Mesendoderm (in vitro differentiated cells): Measurements from ENCODE around the gene SPTB.

Source experiments
- DNase-seq: peaks from one replicate; pipeline ENCODE4 v3.0.0; 2013
- H2AK5ac ChIP-seq: 2 replicates; pipeline ENCODE4 v1.6.1; 2013; ENCODE audit warnings: low read length, inconsistent platforms
- H2BK120ac ChIP-seq: 2 replicates; pipeline ENCODE4 v1.6.1; 2013; ENCODE audit warnings: low read depth, mild to moderate bottlenecking, low read length, moderate library complexity, mixed read lengths
- H2BK15ac ChIP-seq: replicated peaks from 2 replicates; pipeline ENCODE4 v1.6.1; 2013; ENCODE audit warnings: low read depth, mild to moderate bottlenecking, moderate library complexity
- H2BK5ac ChIP-seq: 2 replicates; pipeline ENCODE4 v1.6.1; 2013; ENCODE audit warnings: low read length, inconsistent platforms
- H3K18ac ChIP-seq: 2 replicates; pipeline ENCODE4 v1.6.1; 2013; ENCODE audit warnings: mild to moderate bottlenecking, low read length, mixed read lengths
- H3K23ac ChIP-seq: one replicate; pipeline ENCODE4 v1.6.1; 2013; ENCODE audit warnings: low read length
- H3K27ac ChIP-seq: 2 replicates; pipeline ENCODE4 v1.5.1; 2013; ENCODE audit warnings: low read depth, mild to moderate bottlenecking, inconsistent platforms, low read length, moderate library complexity
- H3K27me3 ChIP-seq: 2 replicates; pipeline ENCODE4 v1.6.1; 2013; ENCODE audit warnings: low read length, control low read depth, mild to moderate bottlenecking, inconsistent platforms; ENCODE audit not compliant: insufficient read depth, poor library complexity
- H3K36me3 ChIP-seq: 2 replicates; pipeline ENCODE4 v1.6.1; 2013; ENCODE audit warnings: low read length, inconsistent platforms; ENCODE audit not compliant: control insufficient read depth, insufficient read depth
- H3K4ac ChIP-seq: one replicate; pipeline ENCODE4 v1.6.1; 2013; ENCODE audit warnings: low read depth, mild to moderate bottlenecking, low read length, moderate library complexity
- H3K4me1 ChIP-seq: 2 replicates; pipeline ENCODE4 v1.6.1; 2013; ENCODE audit warnings: low read depth, low read length, inconsistent platforms; ENCODE audit not compliant: control insufficient read depth
- H3K4me2 ChIP-seq: 2 replicates; pipeline ENCODE4 v1.6.1; 2013; ENCODE audit warnings: low read length
- H3K4me3 ChIP-seq: 2 replicates; pipeline ENCODE4 v1.5.1; 2013; ENCODE audit warnings: mild to moderate bottlenecking, low read length
- H3K56ac ChIP-seq: one replicate; pipeline ENCODE4 v1.6.1; 2013; ENCODE audit warnings: low read length
- H3K79me1 ChIP-seq: 2 replicates; pipeline ENCODE4 v1.6.1; 2013; ENCODE audit warnings: low read length, inconsistent platforms
- H3K79me2 ChIP-seq: 2 replicates; pipeline ENCODE4 v1.6.1; 2013; ENCODE audit warnings: mild to moderate bottlenecking, low read length; ENCODE audit not compliant: control insufficient read depth, insufficient read depth
- H3K9ac ChIP-seq: 2 replicates; pipeline ENCODE4 v1.6.1; 2013; ENCODE audit warnings: low read length, inconsistent platforms
- H4K5ac ChIP-seq: one replicate; pipeline ENCODE4 v1.6.1; 2013; ENCODE audit warnings: low read length
- H4K8ac ChIP-seq: one replicate; pipeline ENCODE4 v1.6.1; 2013; ENCODE audit warnings: low read depth, mild to moderate bottlenecking, control low read depth, low read length, moderate library complexity
- WGBS: extraction: QIAGEN DNeasy Blood & Tissue Kit; methylation state at CpG from one replicate; pipeline ENCODE4 v1.1.7; 2013; ENCODE audit warnings: low lambda C conversion rate, missing lambda C conversion rate; ENCODE audit not compliant: insufficient coverage; ENCODE audit errors: extremely low coverage; 5-methylcytosine and 5-hydroxymethylcytosine counted together

SPTB gene

GRCh38 chr14:64906022-64906421, 26.3 kb upstream of the SPTB start:
- H4K8ac ChIP-seq: no peak overlapping the region

GRCh38 chr14:64899958-64900357, 20.3 kb upstream of the SPTB start:
- no peak overlapping the region for H3K4me2 ChIP-seq
- H2BK120ac ChIP-seq: no peak overlapping the region
- no peak overlapping the region for H3K4ac ChIP-seq
- no peaks in the 10 kb centered on the region for H3K79me1 ChIP-seq
- no CpG with 5 or more reads among the region's 1 CpG for WGBS
- H3K4me3 ChIP-seq: no peak overlapping the region
- H3K27me3 ChIP-seq: no peaks in the 10 kb centered on the region
- no peak overlapping the region for H3K9ac ChIP-seq
- no peak overlapping the region for H3K56ac ChIP-seq
- peak; percentile 14 for DNase-seq
- no peaks in the 10 kb centered on the region for H3K36me3 ChIP-seq
- no peak overlapping the region for H4K8ac ChIP-seq
- no peak overlapping the region for H2AK5ac ChIP-seq
- H3K79me2 ChIP-seq: no peaks in the 10 kb centered on the region
- no peak overlapping the region for H3K27ac ChIP-seq
- H3K18ac ChIP-seq: no peak overlapping the region
- no peak overlapping the region for H3K23ac ChIP-seq
- no peak overlapping the region for H4K5ac ChIP-seq
- no peak overlapping the region for H2BK15ac ChIP-seq
- no peaks in the 10 kb centered on the region for H3K4me1 ChIP-seq
- H2BK5ac ChIP-seq: no peak overlapping the region

More at GRCh38 chr14:64906022-64906421, 26.3 kb upstream of the SPTB start:
- no peaks in the 10 kb centered on the region for H3K4me1 ChIP-seq
- H3K4me3 ChIP-seq: no peak overlapping the region
- H3K79me2 ChIP-seq: no peaks in the 10 kb centered on the region
- no peaks in the 10 kb centered on the region for H3K79me1 ChIP-seq
- H2BK15ac ChIP-seq: no peak overlapping the region
- no peak overlapping the region for H2BK5ac ChIP-seq
- no peak overlapping the region for H3K9ac ChIP-seq
- H3K27ac ChIP-seq: no peak overlapping the region
- no peak overlapping the region for H2BK120ac ChIP-seq
- H3K56ac ChIP-seq: no peak overlapping the region
- H3K4ac ChIP-seq: no peak overlapping the region
- no CpG with 5 or more reads among the region's 6 CpGs for WGBS
- H3K27me3 ChIP-seq: no peaks in the 10 kb centered on the region
- no peak overlapping the region for H3K18ac ChIP-seq
- no peak overlapping the region for H2AK5ac ChIP-seq
- no peak overlapping the region for H4K5ac ChIP-seq
- no peak overlapping the region for H3K23ac ChIP-seq
- no peak overlapping the region for H3K4me2 ChIP-seq
- H3K36me3 ChIP-seq: no peaks in the 10 kb centered on the region
- DNase-seq: no peak

DNA sequence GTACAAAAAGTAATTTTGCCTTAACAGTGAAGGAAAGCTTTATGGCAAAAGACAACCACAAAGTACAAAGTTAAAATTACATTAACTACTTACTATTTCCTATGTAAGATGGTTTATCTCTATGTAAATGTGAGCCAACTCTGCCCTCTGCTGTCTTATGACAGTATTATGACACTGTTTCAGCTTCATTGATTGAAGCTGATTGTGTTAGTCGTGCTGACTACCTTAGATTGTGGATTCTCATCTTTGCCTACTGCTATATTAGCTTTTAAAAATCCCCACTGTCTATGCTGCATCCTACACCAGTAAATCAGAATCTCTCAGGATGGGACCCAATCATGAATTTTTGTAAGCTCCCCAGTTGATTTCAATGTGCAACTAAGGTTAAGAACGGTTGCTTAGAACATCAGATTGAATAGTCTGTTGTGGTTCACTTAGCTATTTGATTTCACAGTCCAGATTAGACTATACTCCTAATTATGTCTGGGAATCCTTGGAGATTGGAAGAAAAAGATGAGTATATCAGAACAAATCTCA, 12.2 kb upstream of the SPTB start:
- no peak overlapping the region for H3K23ac ChIP-seq
- no peak overlapping the region for H3K18ac ChIP-seq
- no peak overlapping the region for H3K4me3 ChIP-seq
- H3K79me1 ChIP-seq: no peaks in the 10 kb centered on the region
- no peak overlapping the region for H3K4me2 ChIP-seq
- H2BK5ac ChIP-seq: no peak overlapping the region
- no peaks in the 10 kb centered on the region for H3K4me1 ChIP-seq
- H2BK15ac ChIP-seq: no peak overlapping the region
- H3K27ac ChIP-seq: no peak overlapping the region
- H4K5ac ChIP-seq: no peak overlapping the region
- H3K27me3 ChIP-seq: no peaks in the 10 kb centered on the region
- no peak overlapping the region for H4K8ac ChIP-seq
- no peak overlapping the region for H3K4ac ChIP-seq
- H3K9ac ChIP-seq: no peak overlapping the region
- peak; percentile 70 for DNase-seq
- no peaks in the 10 kb centered on the region for H3K79me2 ChIP-seq
- H3K36me3 ChIP-seq: no peaks in the 10 kb centered on the region
- H3K56ac ChIP-seq: no peak overlapping the region
- no CpG with 5 or more reads among the region's 2 CpGs for WGBS
- H2AK5ac ChIP-seq: no peak overlapping the region
- H2BK120ac ChIP-seq: no peak overlapping the region

DNA sequence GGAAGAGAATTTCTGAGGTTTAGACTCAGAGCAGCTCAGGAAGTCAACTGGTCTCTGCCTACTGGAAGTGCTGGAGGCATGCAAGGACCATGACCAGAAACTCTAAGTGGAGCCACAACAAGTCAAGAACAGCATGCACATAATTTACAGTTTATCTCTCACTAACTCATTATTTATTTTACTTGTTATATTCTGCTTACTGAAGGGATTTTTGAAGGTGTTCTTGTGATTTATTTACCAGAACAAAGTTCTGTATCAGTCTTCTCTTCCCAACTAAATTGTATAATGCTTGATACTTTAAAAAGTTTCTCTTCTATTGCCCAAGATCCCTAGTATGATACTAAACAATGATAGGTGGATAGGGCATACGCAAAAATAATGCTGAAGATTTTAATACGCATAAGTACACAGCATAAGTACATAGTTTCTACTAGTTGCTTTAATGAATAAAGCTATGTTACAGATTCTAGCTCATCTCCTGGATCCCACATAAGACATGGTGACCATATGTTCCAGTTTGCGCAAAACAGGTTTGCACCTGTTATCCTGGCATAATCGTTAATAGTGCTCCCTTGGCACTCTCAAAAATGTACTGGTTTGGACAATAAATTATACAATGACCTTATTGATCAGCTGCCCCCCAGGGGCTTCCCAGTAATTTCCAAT, 11.6 kb upstream of the SPTB start:
- no peak overlapping the region for H3K4me3 ChIP-seq
- no peaks in the 10 kb centered on the region for H3K36me3 ChIP-seq
- no peak overlapping the region for H4K5ac ChIP-seq
- no peak for DNase-seq
- no peaks in the 10 kb centered on the region for H3K27me3 ChIP-seq
- no peak overlapping the region for H2AK5ac ChIP-seq
- H2BK120ac ChIP-seq: no peak overlapping the region
- no peaks in the 10 kb centered on the region for H3K4me1 ChIP-seq
- no peaks in the 10 kb centered on the region for H3K79me1 ChIP-seq
- H4K8ac ChIP-seq: no peak overlapping the region
- H3K18ac ChIP-seq: no peak overlapping the region
- H3K56ac ChIP-seq: no peak overlapping the region
- H2BK5ac ChIP-seq: no peak overlapping the region
- no peak overlapping the region for H3K9ac ChIP-seq
- H3K4me2 ChIP-seq: no peak overlapping the region
- H2BK15ac ChIP-seq: no peak overlapping the region
- H3K27ac ChIP-seq: no peak overlapping the region
- no peaks in the 10 kb centered on the region for H3K79me2 ChIP-seq
- H3K4ac ChIP-seq: no peak overlapping the region
- no CpG with 5 or more reads among the region's 4 CpGs for WGBS
- H3K23ac ChIP-seq: no peak overlapping the region

DNA sequence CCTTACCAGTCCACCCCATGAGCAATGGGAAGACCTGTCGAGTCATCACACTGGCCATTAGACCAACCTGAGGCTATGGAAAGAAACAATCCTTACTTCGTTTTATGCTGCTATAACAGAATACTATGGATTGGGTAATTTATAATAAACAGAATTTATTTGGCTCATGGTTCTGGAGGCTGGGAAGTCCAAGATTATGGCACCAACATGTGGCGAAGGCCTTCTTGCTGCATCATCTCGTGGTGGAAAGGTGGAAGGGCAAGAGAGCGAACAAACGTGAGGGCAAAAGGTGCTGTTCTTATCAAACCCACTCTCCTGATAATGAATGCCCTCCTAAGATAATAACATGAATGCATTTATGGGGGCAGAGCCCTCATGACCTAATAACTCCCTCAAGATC, 9.6 kb upstream of the SPTB start:
- WGBS: no CpG with 5 or more reads among the region's 6 CpGs
- no peak overlapping the region for H3K4me3 ChIP-seq
- no peak overlapping the region for H4K8ac ChIP-seq
- H3K18ac ChIP-seq: no peak overlapping the region
- no peaks in the 10 kb centered on the region for H3K27me3 ChIP-seq
- H2BK5ac ChIP-seq: no peak overlapping the region
- no peak overlapping the region for H3K23ac ChIP-seq
- no peaks in the 10 kb centered on the region for H3K4me1 ChIP-seq
- H4K5ac ChIP-seq: no peak overlapping the region
- no peaks in the 10 kb centered on the region for H3K79me1 ChIP-seq
- H2AK5ac ChIP-seq: no peak overlapping the region
- no peak overlapping the region for H2BK15ac ChIP-seq
- no peak overlapping the region for H3K4ac ChIP-seq
- no peak overlapping the region for H2BK120ac ChIP-seq
- H3K4me2 ChIP-seq: no peak overlapping the region
- no peaks in the 10 kb centered on the region for H3K36me3 ChIP-seq
- H3K56ac ChIP-seq: no peak overlapping the region
- no peak overlapping the region for H3K27ac ChIP-seq
- no peaks in the 10 kb centered on the region for H3K79me2 ChIP-seq
- H3K9ac ChIP-seq: no peak overlapping the region
- no peak for DNase-seq

GRCh38 chr14:64885559-64885958, 5.9 kb upstream of the SPTB start:
- Histone ChIP-seq H3K4me2 (no peak overlapping the region), H3K4me3 (no peak overlapping the region), H3K79me2 (no peaks in the 10 kb centered on the region), H2BK15ac (no peak overlapping the region), H3K36me3 (no peaks in the 10 kb centered on the region), H2AK5ac (no peak overlapping the region), H3K23ac (no peak overlapping the region), H3K18ac (no peak overlapping the region), H2BK5ac (no peak overlapping the region), H3K79me1 (no peaks in the 10 kb centered on the region), H3K27me3 (peaks cover 6% of the 10 kb centered on the region), H3K4ac (no peak overlapping the region), H3K56ac (no peak overlapping the region), H2BK120ac (no peak overlapping the region), H4K5ac (no peak overlapping the region), H3K4me1 (no peaks in the 10 kb centered on the region), H3K27ac (no peak overlapping the region), H3K9ac (no peak overlapping the region), H4K8ac (no peak overlapping the region)
- no peak for DNase-seq
- WGBS: no CpG with 5 or more reads among the region's 2 CpGs
